Measurements from ENCODE around the gene SOX12. TPM values are rescaled to one million over a fixed set of nuclear protein-coding genes. Genes with fewer than 3 reads are reported as not detected.

SOX12 gene
- total and polyA plus RNA-seq, 2 donors (not counting 1 experiment from before 2014, with no cell fraction given) = 5.3 to 13.6 TPM

DNA sequence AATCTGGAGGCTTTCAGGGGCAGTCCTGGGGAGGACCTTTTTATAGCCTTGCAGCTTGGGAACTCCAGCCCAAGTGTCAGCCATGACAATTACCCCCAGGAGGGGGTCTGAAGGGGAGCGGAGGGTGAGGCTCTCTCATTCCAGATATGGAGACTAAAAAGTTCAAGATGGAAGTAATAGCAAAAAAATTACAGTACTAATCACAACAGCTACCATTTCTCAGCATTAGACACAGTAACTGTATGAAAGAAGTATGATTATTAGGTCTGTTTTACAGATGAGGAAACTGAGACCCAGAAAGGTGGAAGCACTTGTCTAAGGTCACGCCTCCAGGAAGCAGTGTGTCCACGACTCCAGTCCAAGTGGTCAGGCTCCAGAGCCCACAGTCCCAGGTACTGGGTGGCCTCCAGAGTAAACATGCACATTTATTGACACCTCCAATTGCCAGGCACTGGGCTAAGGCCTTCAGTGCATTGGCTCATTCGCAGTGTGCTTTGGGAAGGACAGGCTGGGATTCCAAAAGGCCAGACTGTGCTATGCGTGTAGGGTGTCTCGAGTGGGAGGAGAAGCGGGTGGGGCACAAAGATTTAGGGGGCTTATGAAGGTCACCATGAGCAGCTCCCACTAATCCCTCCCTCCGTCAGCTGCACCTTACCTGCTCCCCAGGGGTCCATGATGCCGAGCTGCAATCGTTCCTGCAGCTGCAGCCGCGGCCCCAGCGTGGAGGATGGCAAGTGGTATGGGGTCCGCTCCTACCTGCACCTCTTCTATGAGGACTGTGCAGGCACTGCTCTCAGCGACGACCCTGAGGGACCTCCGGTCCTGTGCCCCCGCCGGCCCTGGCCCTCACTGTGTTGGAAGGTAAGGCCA, 23.9 kb downstream of the SOX12 start:
- no peaks in the 10 kb centered on the region for H3K9me3 ChIP-seq (ENCODE audit: control extremely low read depth in 1 of 3, control insufficient read depth in 2 of 3, insufficient read depth in 1 of 3, low read length in 2 of 3)
- peak overlapping the region; percentile 94 for H3K4me2 ChIP-seq (replicated peaks; ENCODE audit: low read depth, low read length, poor library complexity, severe bottlenecking)
- POLR2A ChIA-PET = no interaction called here
- TF ChIP-seq, protein P1, sequence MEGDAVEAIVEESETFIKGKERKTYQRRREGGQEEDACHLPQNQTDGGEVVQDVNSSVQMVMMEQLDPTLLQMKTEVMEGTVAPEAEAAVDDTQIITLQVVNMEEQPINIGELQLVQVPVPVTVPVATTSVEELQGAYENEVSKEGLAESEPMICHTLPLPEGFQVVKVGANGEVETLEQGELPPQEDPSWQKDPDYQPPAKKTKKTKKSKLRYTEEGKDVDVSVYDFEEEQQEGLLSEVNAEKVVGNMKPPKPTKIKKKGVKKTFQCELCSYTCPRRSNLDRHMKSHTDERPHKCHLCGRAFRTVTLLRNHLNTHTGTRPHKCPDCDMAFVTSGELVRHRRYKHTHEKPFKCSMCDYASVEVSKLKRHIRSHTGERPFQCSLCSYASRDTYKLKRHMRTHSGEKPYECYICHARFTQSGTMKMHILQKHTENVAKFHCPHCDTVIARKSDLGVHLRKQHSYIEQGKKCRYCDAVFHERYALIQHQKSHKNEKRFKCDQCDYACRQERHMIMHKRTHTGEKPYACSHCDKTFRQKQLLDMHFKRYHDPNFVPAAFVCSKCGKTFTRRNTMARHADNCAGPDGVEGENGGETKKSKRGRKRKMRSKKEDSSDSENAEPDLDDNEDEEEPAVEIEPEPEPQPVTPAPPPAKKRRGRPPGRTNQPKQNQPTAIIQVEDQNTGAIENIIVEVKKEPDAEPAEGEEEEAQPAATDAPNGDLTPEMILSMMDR (IDR thresholded peaks at IDR 0.05) = no peak
- no peak for TF ChIP-seq EZH2 (IDR thresholded peaks at IDR 0.05; ENCODE audit: borderline replicate concordance, insufficient read depth, low read depth, low read length, poor library complexity, severe bottlenecking)
- H3K27ac ChIP-seq (ENCODE audit: low read length in 2 of 2) = no peak overlapping the region
- 98% methylated on average over 16 of the region's 19 CpGs for WGBS (ENCODE audit: insufficient coverage)
- peaks cover 4% of the 10 kb centered on the region for H3K79me2 ChIP-seq (ENCODE audit: control insufficient read depth, insufficient read depth, low read length)
- no peak overlapping the region for H3K4me3 ChIP-seq (ENCODE audit: control extremely low read depth in 1 of 5, extremely low read depth in 1 of 5, insufficient read depth in 1 of 5, low read depth in 2 of 5, low read length in 4 of 5)
- H3K9me3 Mint-ChIP-seq (ENCODE audit: insufficient read depth) = no peaks in the 10 kb centered on the region
- CTCF ChIA-PET = interaction anchor here (0.9 kb wide), 1 partner anchor 130 kb away, joined by 4 read pairs; no protein-coding TSS in a partner anchor
- no peaks in the 10 kb centered on the region for H3K27me3 ChIP-seq (replicated peaks in 1 of 4; ENCODE audit: control extremely low read depth in 1 of 4, control insufficient read depth in 3 of 4, insufficient read depth in 4 of 4, low read length in 3 of 4)
- peaks cover 13% of the 10 kb centered on the region for H3K4me1 Mint-ChIP-seq
- H3K4me3 Mint-ChIP-seq = no peak overlapping the region
- peaks cover 10 to 20% of the 10 kb centered on the region in 2 donors for H3K4me1 ChIP-seq (ENCODE audit: control insufficient read depth in 2 of 2, insufficient read depth in 2 of 2, low read length in 2 of 2)
- ATAC-seq (ENCODE audit: low read depth) = no peak
- H2AFZ ChIP-seq (ENCODE audit: insufficient read depth, low read depth, low read length, poor library complexity, severe bottlenecking) = no peak overlapping the region
- H3K9ac ChIP-seq (ENCODE audit: low read length) = no peak overlapping the region
- H4K20me1 ChIP-seq (ENCODE audit: control insufficient read depth, insufficient read depth, low read length, poor library complexity, severe bottlenecking) = no peaks in the 10 kb centered on the region
- no peak overlapping the region for H3K27ac Mint-ChIP-seq
- DNase-seq = no peak
- no peaks in the 10 kb centered on the region for H3K27me3 Mint-ChIP-seq
- intact Hi-C loops (cut with micrococcal nuclease) = no loop called here
- H3K36me3 ChIP-seq (replicated peaks in 1 of 2; ENCODE audit: control extremely low read depth in 1 of 2, control insufficient read depth in 1 of 2, extremely low read depth in 1 of 2, insufficient read depth in 2 of 2, low read length in 1 of 2) = no peaks in the 10 kb centered on the region

DNA sequence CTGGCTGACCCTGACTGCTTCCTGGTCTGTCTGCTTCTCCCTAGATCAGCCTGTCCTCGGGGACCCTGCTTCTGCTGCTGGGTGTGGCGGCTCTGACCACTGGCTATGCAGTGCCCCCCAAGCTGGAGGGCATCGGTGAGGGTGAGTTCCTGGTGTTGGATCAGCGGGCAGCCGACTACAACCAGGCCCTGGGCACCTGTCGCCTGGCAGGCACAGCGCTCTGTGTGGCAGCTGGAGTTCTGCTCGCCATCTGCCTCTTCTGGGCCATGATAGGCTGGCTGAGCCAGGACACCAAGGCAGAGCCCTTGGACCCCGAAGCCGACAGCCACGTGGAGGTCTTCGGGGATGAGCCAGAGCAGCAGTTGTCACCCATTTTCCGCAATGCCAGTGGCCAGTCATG, 27.8 kb downstream of the SOX12 start:
- POLR2A ChIA-PET = no interaction called here
- Histone ChIP-seq H3K27ac (ENCODE audit: low read length in 2 of 2) (no peak overlapping the region), H3K4me1 (ENCODE audit: control insufficient read depth in 2 of 2, insufficient read depth in 2 of 2, low read length in 2 of 2) (peaks cover 8 to 15% of the 10 kb centered on the region in 2 donors), H3K79me2 (ENCODE audit: control insufficient read depth, insufficient read depth, low read length) (peaks cover 3% of the 10 kb centered on the region), H3K4me2 (replicated peaks; ENCODE audit: low read depth, low read length, poor library complexity, severe bottlenecking) (no peak overlapping the region), H3K36me3 (replicated peaks in 1 of 2; ENCODE audit: control extremely low read depth in 1 of 2, control insufficient read depth in 1 of 2, extremely low read depth in 1 of 2, insufficient read depth in 2 of 2, low read length in 1 of 2) (no peaks in the 10 kb centered on the region), H2AFZ (ENCODE audit: insufficient read depth, low read depth, low read length, poor library complexity, severe bottlenecking) (no peak overlapping the region), H4K20me1 (ENCODE audit: control insufficient read depth, insufficient read depth, low read length, poor library complexity, severe bottlenecking) (no peaks in the 10 kb centered on the region), H3K4me3 (ENCODE audit: control extremely low read depth in 1 of 5, extremely low read depth in 1 of 5, insufficient read depth in 1 of 5, low read depth in 2 of 5, low read length in 4 of 5) (no peak overlapping the region), H3K27me3 (replicated peaks in 1 of 4; ENCODE audit: control extremely low read depth in 1 of 4, control insufficient read depth in 3 of 4, insufficient read depth in 4 of 4, low read length in 3 of 4) (no peaks in the 10 kb centered on the region), H3K9me3 (ENCODE audit: control extremely low read depth in 1 of 3, control insufficient read depth in 2 of 3, insufficient read depth in 1 of 3, low read length in 2 of 3) (no peaks in the 10 kb centered on the region), H3K9ac (ENCODE audit: low read length) (no peak overlapping the region)
- Mint-ChIP-seq H3K4me3 (no peak overlapping the region), H3K27me3 (no peaks in the 10 kb centered on the region), H3K4me1 (peaks cover 12% of the 10 kb centered on the region), H3K9me3 (ENCODE audit: insufficient read depth) (no peaks in the 10 kb centered on the region), H3K27ac (no peak overlapping the region)
- ATAC-seq (ENCODE audit: low read depth) = no peak
- WGBS (ENCODE audit: insufficient coverage) = 94% methylated on average over 13 of the region's 13 CpGs
- CTCF ChIA-PET = interaction anchor here (0.8 to 6.6 kb wide), 7 partner anchors 20 to 292 kb away, joined by 3 to 169 read pairs (median 5); no protein-coding TSS in a partner anchor
- intact Hi-C loops (cut with micrococcal nuclease) = loop anchor here (5.0 to 10.0 kb wide), 3 partner anchors 189 to 382 kb away; partner anchors contain the start of gene CSNK2A1
- DNase-seq = no peak
- TF ChIP-seq, protein P1 (IDR thresholded peaks at IDR 0.05) = no peak
- no peak for TF ChIP-seq EZH2 (IDR thresholded peaks at IDR 0.05; ENCODE audit: borderline replicate concordance, insufficient read depth, low read depth, low read length, poor library complexity, severe bottlenecking)

Measured in B cell (primary cell).